H1 (cell line): ENCODE results near the gene CRADD. TPM values are rescaled to one million over a fixed set of nuclear protein-coding genes. Genes with fewer than 3 reads are reported as not detected.
A peak's percentile ranks its signal among the peaks of the same experiment; 100 is the strongest.

Experiments
- CTCF ChIA-PET: fragments of 300-600 bp; sonication (Branson Sonifier 250); formaldehyde crosslinking; loops from one replicate; lab custom pipeline; 2021; ENCODE audit not compliant: partially characterized antibody; lab: Charles Lee
- POLR2A ChIA-PET: fragments of 300-600 bp; sonication (Branson Sonifier 250); formaldehyde crosslinking; loops from one replicate; lab custom pipeline; 2021; ENCODE audit warnings: inconsistent platforms; ENCODE audit not compliant: partially characterized antibody; lab: Charles Lee
- DNase-seq, 2 experiments: peaks; one replicate each; pipeline versions ENCODE4 v3.0.0 to v3.0.0-alpha.2; 2010 to 2022; ENCODE audit warnings: low spot score in 2 of 2, low read depth in 1 of 2, mixed read lengths in 1 of 2
- FAIRE-seq: peaks from 2 replicates; lab custom pipeline; 2011; peaks lifted over from hg19 to GRCh38; lab: Jason Lieb, UNC
- H2AFZ ChIP-seq: 2 replicates; pipeline ENCODE4 v1.8.1; 2012; ENCODE audit warnings: low read length, inconsistent platforms
- H2AK5ac ChIP-seq: 2 replicates; pipeline ENCODE4 v1.6.1; 2013; ENCODE audit warnings: low read depth, low read length
- H2BK120ac ChIP-seq: replicated peaks from 2 replicates; pipeline ENCODE3; 2013; ENCODE audit warnings: low read depth, low read length, inconsistent platforms
- H2BK12ac ChIP-seq: 2 replicates; pipeline ENCODE4 v1.6.1; 2013; ENCODE audit warnings: low read depth, low read length
- H2BK15ac ChIP-seq: 2 replicates; pipeline ENCODE4 v1.6.1; 2013; ENCODE audit warnings: low read length
- H2BK20ac ChIP-seq: 2 replicates; pipeline ENCODE4 v1.6.1; 2013; ENCODE audit warnings: low read length
- H2BK5ac ChIP-seq: 2 replicates; pipeline ENCODE4 v1.6.1; 2013; ENCODE audit warnings: low read depth, low read length
- H3K14ac ChIP-seq: 2 replicates; pipeline ENCODE4 v1.6.1; 2013; ENCODE audit warnings: inconsistent platforms; ENCODE audit not compliant: insufficient read length
- H3K18ac ChIP-seq: 2 replicates; pipeline ENCODE4 v1.6.1; 2013; ENCODE audit warnings: low read length; ENCODE audit errors: extremely low read depth
- H3K23ac ChIP-seq: 2 replicates; pipeline ENCODE4 v1.6.1; 2013; ENCODE audit warnings: inconsistent platforms; ENCODE audit not compliant: insufficient read length
- H3K23me2 ChIP-seq: 2 replicates; pipeline ENCODE4 v1.6.1; 2013; ENCODE audit warnings: low read depth, low read length
- H3K27ac ChIP-seq: 2 replicates; pipeline ENCODE4 v1.6.1; 2011; ENCODE audit warnings: low read depth, low read length, inconsistent platforms
- H3K27me3 ChIP-seq, 4 experiments: replicated peaks in 1 of 4; 1 replicate in 1 of 4; 2 replicates in 3 of 4; pipeline versions ENCODE4 v1.6.1 to v1.8.1; 2011 to 2013; ENCODE audit warnings: low read length in 3 of 4, mild to moderate bottlenecking in 3 of 4, inconsistent platforms in 2 of 4, mixed read lengths in 2 of 4, moderate library complexity in 1 of 4; ENCODE audit not compliant: control insufficient read depth in 3 of 4, insufficient read depth in 3 of 4; ENCODE audit errors: extremely low read depth in 1 of 4
- H3K36me3 ChIP-seq, 4 experiments: 2 replicates each; pipeline versions ENCODE4 v1.6.1 to v1.8.1; 2011 to 2013; ENCODE audit warnings: mild to moderate bottlenecking in 4 of 4, low read length in 3 of 4, moderate library complexity in 2 of 4, control low read depth in 1 of 4, inconsistent platforms in 1 of 4; ENCODE audit not compliant: insufficient read depth in 4 of 4, control insufficient read depth in 2 of 4
- H3K4ac ChIP-seq: replicated peaks from 2 replicates; pipeline ENCODE3; 2013; ENCODE audit warnings: low read length, low read depth, mixed read lengths, inconsistent platforms; ENCODE audit not compliant: insufficient read length
- H3K4me1 ChIP-seq, 4 experiments: replicated peaks in 1 of 4; 1 replicate in 1 of 4; 2 replicates in 3 of 4; pipeline versions ENCODE4 v1.6.1 to v1.8.1; 2011 to 2013; ENCODE audit warnings: low read length in 3 of 4, inconsistent platforms in 2 of 4, mixed read lengths in 1 of 4; ENCODE audit not compliant: insufficient read depth in 4 of 4, control insufficient read depth in 3 of 4
- H3K4me2 ChIP-seq, 2 experiments: 2 replicates each; pipeline versions ENCODE4 v1.6.1 to v1.8.1; 2011 to 2013; ENCODE audit warnings: low read depth in 2 of 2, low read length in 2 of 2, control low read depth in 1 of 2, inconsistent platforms in 1 of 2, mild to moderate bottlenecking in 1 of 2; ENCODE audit not compliant: insufficient read depth in 1 of 2
- H3K4me3 ChIP-seq, 4 experiments: fragments of 200-600, 300-600 bp in 1 of 4; sonication (generic), shearing (Covaris generic), sonication (Bioruptor Twin) in 1 of 4; 2 replicates each; pipeline versions ENCODE4 v1.5.1 to v1.8.1; 2011 to 2016; ENCODE audit warnings: low read length in 4 of 4, low read depth in 3 of 4, control low read depth in 2 of 4, inconsistent platforms in 2 of 4, mild to moderate bottlenecking in 2 of 4, mixed read lengths in 1 of 4, moderate library complexity in 1 of 4; ENCODE audit not compliant: insufficient read depth in 2 of 4; ENCODE audit errors: extremely low read depth in 1 of 4
- H3K56ac ChIP-seq: replicated peaks from 2 replicates; pipeline ENCODE3; 2013; ENCODE audit warnings: low read depth, mild to moderate bottlenecking, mixed read lengths, low read length, inconsistent platforms; ENCODE audit not compliant: insufficient read length
- H3K79me1 ChIP-seq: 2 replicates; pipeline ENCODE4 v1.6.1; 2013; ENCODE audit warnings: low read depth, low read length, control low read depth
- H3K79me2 ChIP-seq, 2 experiments: 2 replicates each; pipeline versions ENCODE4 v1.6.1 to v1.8.1; 2012 to 2013; ENCODE audit warnings: low read length in 2 of 2, mild to moderate bottlenecking in 2 of 2, inconsistent platforms in 1 of 2; ENCODE audit not compliant: insufficient read depth in 2 of 2, control insufficient read depth in 1 of 2
- H3K9ac ChIP-seq, 4 experiments: replicated peaks in 1 of 4; 1 replicate in 1 of 4; 2 replicates in 3 of 4; pipeline versions ENCODE4 v1.6.1 to v1.8.1; 2011 to 2013; ENCODE audit warnings: low read depth in 3 of 4, low read length in 3 of 4, control low read depth in 2 of 4, mild to moderate bottlenecking in 2 of 4, moderate library complexity in 2 of 4, inconsistent platforms in 1 of 4; ENCODE audit errors: extremely low read depth in 1 of 4
- H3K9me3 ChIP-seq, 2 experiments: 2 replicates each; pipeline versions ENCODE4 v1.6.1 to v1.8.1; 2012 to 2013; ENCODE audit warnings: mild to moderate bottlenecking in 2 of 2, moderate library complexity in 2 of 2, control low read depth in 1 of 2, inconsistent platforms in 1 of 2, low read depth in 1 of 2, low read length in 1 of 2, mixed read lengths in 1 of 2; ENCODE audit not compliant: insufficient read depth in 2 of 2
- H4K20me1 ChIP-seq, 2 experiments: replicated peaks in 1 of 2; 2 replicates each; pipeline versions ENCODE3 to v1.8.1; 2011 to 2013; ENCODE audit warnings: inconsistent platforms in 2 of 2, low read length in 2 of 2, mild to moderate bottlenecking in 1 of 2; ENCODE audit not compliant: insufficient read depth in 2 of 2, control insufficient read depth in 1 of 2
- H4K5ac ChIP-seq: 2 replicates; pipeline ENCODE4 v1.6.1; 2013; ENCODE audit warnings: low read length, low read depth, mixed read lengths, inconsistent platforms; ENCODE audit not compliant: insufficient read length
- H4K8ac ChIP-seq: 2 replicates; pipeline ENCODE4 v1.8.0; 2013; ENCODE audit warnings: mild to moderate bottlenecking, moderate library complexity, low read length, inconsistent platforms; ENCODE audit not compliant: insufficient read depth; ENCODE audit errors: extremely low read depth
- H4K91ac ChIP-seq: replicated peaks from 2 replicates; pipeline ENCODE3; 2013; ENCODE audit warnings: low read length, mixed read lengths, inconsistent platforms; ENCODE audit not compliant: insufficient read length
- BACH1 ChIP-seq: IDR thresholded peaks from 2 replicates; pipeline ENCODE4 v1.6.1; 2012; ENCODE audit warnings: low read length, improper control_type of control experiment
- JUND ChIP-seq: IDR thresholded peaks from 2 replicates; pipeline ENCODE4 v1.6.1; 2011; ENCODE audit warnings: mild to moderate bottlenecking, improper control_type of control experiment, low read length
- SIX5 ChIP-seq: IDR thresholded peaks from 2 replicates; pipeline ENCODE4 v1.6.1; 2011; ENCODE audit warnings: mild to moderate bottlenecking, low read depth, low read length
- WGBS, 2 experiments: shearing (Covaris generic) in 1 of 2; methylation state at CpG; one replicate each; pipeline versions ENCODE4 v1.1.6 to v1.1.7; 2013 to 2015; ENCODE audit warnings: low lambda C conversion rate in 2 of 2, mixed read lengths in 2 of 2, inconsistent platforms in 1 of 2, low coverage in 1 of 2, missing lambda C conversion rate in 1 of 2; ENCODE audit not compliant: insufficient replicate concordance in 2 of 2, insufficient coverage in 1 of 2, insufficient read length in 1 of 2; ENCODE audit errors: extremely low coverage in 1 of 2, missing lambda C conversion rate in 1 of 2; 5-methylcytosine and 5-hydroxymethylcytosine counted together
- polyA plus RNA-seq, 7 experiments: library from polyadenylated mRNA; depleted of rRNA in 3 of 7; stranded (reverse) in 5 of 7; unstranded in 2 of 7; fragments of >200 nt in 5 of 7; fragments of 200-250 nt in 2 of 7; gene quantifications; 1 replicate in 5 of 7; 2 replicates in 1 of 7; 4 replicates in 1 of 7; pipeline versions ENCODE4 v1.2.1 to v1.2.3, GENCODE V29; 2011 to 2013; ENCODE audit warnings: missing spikeins in 2 of 7, mixed read lengths in 2 of 7
- total RNA-seq: library from RNA; stranded (reverse); fragmentation: NEBNext Ultra II Directional; extraction: Animal tissue kit (Norgen Biotek cat#: 25700); gene quantifications from 2 replicates; pipeline ENCODE4 v1.2.1, GENCODE V29; 2021

Gene CRADD
- total and polyA plus RNA-seq, 2 of the 8 experiments (the other 6 are each of a cell fraction or from before 2014, with no cell fraction given): 8.1 to 15.4 TPM

DNA sequence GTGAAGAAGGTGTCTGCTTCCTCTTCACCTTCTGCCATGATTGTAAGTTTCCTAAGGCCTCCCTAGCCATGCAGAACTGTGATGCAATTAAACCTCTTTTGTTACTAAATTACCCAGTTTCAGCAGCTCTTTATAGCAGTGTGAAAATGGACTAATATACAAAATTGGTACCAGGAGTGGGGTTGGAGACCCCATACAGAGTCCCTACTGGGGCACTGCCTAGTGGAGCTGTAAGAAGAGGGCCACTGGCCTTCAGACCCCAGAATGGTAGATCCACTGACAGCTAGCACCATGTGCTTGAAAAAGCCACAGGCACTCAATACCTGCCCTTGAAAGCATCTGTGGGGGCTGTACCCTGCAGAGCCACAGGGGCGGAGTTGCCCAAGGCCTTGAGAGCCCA, 44.8 kb upstream of the CRADD start:
- WGBS, 2 experiments: 100% methylated on average over 1 of the region's 1 CpG; no CpG with 5 or more reads in 1 of the 2 experiments
- Histone ChIP-seq H2AK5ac (no peak overlapping the region), H3K9ac (no peak overlapping the region), H3K4me2 (no peak overlapping the region), H3K27ac (no peak overlapping the region), H3K27me3 (no peaks in the 10 kb centered on the region), H2BK12ac (no peak overlapping the region), H3K23me2 (peaks cover 1% of the 10 kb centered on the region; the same call in 1 of the 2 replicates), H3K14ac (no peak overlapping the region), H3K4ac (no peak overlapping the region), H3K56ac (no peak overlapping the region), H3K18ac (no peak overlapping the region), H4K5ac (no peak overlapping the region), H2BK5ac (no peak overlapping the region), H2BK15ac (no peak overlapping the region), H3K9me3 (peaks cover 4 to 6% of the 10 kb centered on the region in 2 experiments), H3K4me3 (no peak overlapping the region), H4K20me1 (no peaks in the 10 kb centered on the region), H4K8ac (no peak overlapping the region), H3K23ac (no peak overlapping the region), H2BK20ac (no peak overlapping the region), H3K79me1 (no peaks in the 10 kb centered on the region), H3K79me2 (no peaks in the 10 kb centered on the region), H3K4me1 (no peaks in the 10 kb centered on the region), H2AFZ (no peak overlapping the region), H3K36me3 (no peaks in the 10 kb centered on the region), H2BK120ac (no peak overlapping the region), H4K91ac (no peak overlapping the region)
- FAIRE-seq (no peak), DNase-seq (peak in 1 of 2 experiments; percentile 14)
- ChIA-PET POLR2A (no interaction called here), CTCF (interaction anchor here (0.6 kb wide), 2 partner anchors 12 to 1157 kb away, joined by 3 read pairs; no protein-coding TSS in a partner anchor)
- TF ChIP-seq SIX5 (no peak), JUND (no peak), BACH1 (no peak)
